Neural progenitor cell (in vitro differentiated cells): ENCODE data around the gene MUC5AC. TPM values are rescaled to one million over a fixed set of nuclear protein-coding genes. Genes with fewer than 3 reads are reported as not detected.

Experiments
- DNase-seq: peaks from one replicate; pipeline ENCODE4 v3.0.0-alpha.2; 2016; ENCODE audit warnings: low spot score
- H2AFZ ChIP-seq: fragments of 200-600 bp; sonication (generic); replicated peaks from 2 replicates; pipeline ENCODE4 v1.6.1; 2016; ENCODE audit warnings: antibody characterized with exemption
- H3F3A ChIP-seq: fragments of 200-600 bp; sonication (generic); 2 replicates; pipeline ENCODE4 v1.6.1; 2016; ENCODE audit warnings: antibody characterized with exemption, low read depth
- H3K27ac ChIP-seq: fragments of 200-600 bp; sonication (generic); 2 replicates; pipeline ENCODE4 v1.5.1; 2016; ENCODE audit warnings: mild to moderate bottlenecking
- H3K27me3 ChIP-seq: fragments of 200-600 bp; sonication (generic); 2 replicates; pipeline ENCODE4 v1.6.1; 2016; ENCODE audit warnings: mild to moderate bottlenecking, moderate library complexity
- H3K36me3 ChIP-seq: fragments of 200-600 bp; sonication (generic); 2 replicates; pipeline ENCODE4 v1.5.1; 2016
- H3K4me1 ChIP-seq: fragments of 200-600 bp; sonication (generic); 2 replicates; pipeline ENCODE4 v1.6.1; 2016; ENCODE audit warnings: mixed run types
- H3K4me2 ChIP-seq: fragments of 200-600 bp; sonication (generic); 2 replicates; pipeline ENCODE4 v1.6.1; 2016
- H3K4me3 ChIP-seq: fragments of 200-600 bp; sonication (generic); 2 replicates; pipeline ENCODE4 v1.5.1; 2016
- H3K79me2 ChIP-seq: fragments of 200-600 bp; sonication (generic); 2 replicates; pipeline ENCODE4 v1.6.1; 2016; ENCODE audit warnings: low read depth
- H3K9ac ChIP-seq: fragments of 200-600 bp; sonication (generic); 2 replicates; pipeline ENCODE4 v1.6.1; 2016
- H3K9me3 ChIP-seq: fragments of 200-600 bp; sonication (generic); 2 replicates; pipeline ENCODE4 v1.5.1; 2016; ENCODE audit warnings: low read depth
- H4K20me1 ChIP-seq: fragments of 200-600 bp; sonication (generic); 2 replicates; pipeline ENCODE4 v1.6.1; 2016; ENCODE audit warnings: low read depth
- H3K27ac Mint-ChIP-seq: 3 replicates; pipeline ENCODE4 v1.8.0; 2021; ENCODE audit warnings: mixed read lengths
- H3K27me3 Mint-ChIP-seq: 2 replicates; pipeline ENCODE4 v1.8.0; 2022; ENCODE audit warnings: low read depth, mild to moderate bottlenecking, inconsistent platforms, moderate library complexity, mixed read lengths; ENCODE audit not compliant: insufficient read depth
- H3K36me3 Mint-ChIP-seq: 3 replicates; pipeline ENCODE4 v1.8.0; 2021; ENCODE audit warnings: mixed read lengths
- H3K4me1 Mint-ChIP-seq: 3 replicates; pipeline ENCODE4 v1.8.0; 2021; ENCODE audit warnings: mixed read lengths
- H3K4me3 Mint-ChIP-seq: 3 replicates; pipeline ENCODE4 v1.8.0; 2021; ENCODE audit warnings: mild to moderate bottlenecking, moderate library complexity, mixed read lengths
- H3K9me3 Mint-ChIP-seq: 3 replicates; pipeline ENCODE4 v1.8.0; 2020; ENCODE audit warnings: mixed read lengths
- EZH2 ChIP-seq: fragments of 200-600 bp; sonication (generic); IDR thresholded peaks from 2 replicates; pipeline ENCODE4 v1.6.1; 2017; ENCODE audit warnings: antibody characterized with exemption, mild to moderate bottlenecking, moderate library complexity
- EZH2phosphoT487 ChIP-seq: fragments of 200-600 bp; sonication (generic); IDR thresholded peaks from 2 replicates; pipeline ENCODE4 v1.6.1; 2017; ENCODE audit warnings: antibody characterized with exemption
- total RNA-seq: library from RNA; depleted of rRNA; stranded (reverse); fragments of >200 nt; gene quantifications from 2 replicates; pipeline ENCODE4 v1.2.3, GENCODE V29; 2015; ENCODE audit warnings: low replicate concordance
- TF ChIP-seq, protein P1 (sequence below): fragments of 200-600 bp; sonication (generic); IDR thresholded peaks from 2 replicates; pipeline ENCODE4 v1.5.1; 2017; ENCODE audit warnings: antibody characterized with exemption, mild to moderate bottlenecking

The MUC5AC gene
- total RNA-seq, 1 donor from 2014 or later, result not detected

DNA sequence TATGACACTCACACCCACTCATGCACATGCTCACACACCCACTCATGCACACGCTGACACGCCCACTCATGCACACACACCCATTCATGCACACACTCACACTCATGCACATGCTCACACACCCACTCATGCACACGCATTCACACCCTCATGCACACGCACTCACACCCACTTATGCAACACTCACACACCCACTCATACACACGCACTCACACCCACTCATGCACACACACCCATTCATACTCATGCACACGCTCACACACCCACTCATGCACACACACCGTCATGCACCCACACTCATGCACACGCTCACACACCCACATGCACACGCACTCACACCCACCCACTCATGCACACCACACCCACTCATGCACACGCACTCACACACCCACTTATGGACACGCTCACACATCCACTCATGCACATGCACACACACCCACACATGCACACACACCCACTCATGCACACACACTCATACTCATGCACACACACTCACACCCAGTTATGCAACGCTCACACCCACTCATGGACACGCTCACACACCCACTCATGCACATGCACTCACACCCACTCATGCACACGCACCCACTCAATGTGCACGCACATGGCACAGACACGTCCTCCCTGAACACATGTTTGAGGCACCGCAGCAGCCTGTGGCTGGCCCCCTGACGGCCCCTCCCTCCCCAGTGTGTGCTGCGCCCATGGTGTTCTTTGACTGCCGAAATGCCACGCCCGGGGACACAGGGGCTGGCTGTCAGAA, 17.9 kb downstream of the MUC5AC start:
- Histone ChIP-seq H3K27me3 (no peaks in the 10 kb centered on the region), H3K36me3 (no peaks in the 10 kb centered on the region), H2AFZ (no peak overlapping the region), H3K9ac (no peak overlapping the region), H3K27ac (no peak overlapping the region), H3K4me1 (no peaks in the 10 kb centered on the region), H3K4me2 (no peak overlapping the region), H4K20me1 (no peaks in the 10 kb centered on the region), H3K9me3 (no peaks in the 10 kb centered on the region), H3F3A (no peaks in the 10 kb centered on the region), H3K79me2 (no peaks in the 10 kb centered on the region), H3K4me3 (no peak overlapping the region)
- DNase-seq, result no peak
- Mint-ChIP-seq H3K4me3 (peak overlapping the region; percentile 10), H3K4me1 (no peaks in the 10 kb centered on the region), H3K27ac (peak overlapping the region; percentile 77), H3K9me3 (peaks cover 17% of the 10 kb centered on the region), H3K36me3 (no peaks in the 10 kb centered on the region), H3K27me3 (peaks cover 13% of the 10 kb centered on the region)
- TF ChIP-seq EZH2phosphoT487 (no peak), EZH2 (no peak)
- TF ChIP-seq, protein P1, sequence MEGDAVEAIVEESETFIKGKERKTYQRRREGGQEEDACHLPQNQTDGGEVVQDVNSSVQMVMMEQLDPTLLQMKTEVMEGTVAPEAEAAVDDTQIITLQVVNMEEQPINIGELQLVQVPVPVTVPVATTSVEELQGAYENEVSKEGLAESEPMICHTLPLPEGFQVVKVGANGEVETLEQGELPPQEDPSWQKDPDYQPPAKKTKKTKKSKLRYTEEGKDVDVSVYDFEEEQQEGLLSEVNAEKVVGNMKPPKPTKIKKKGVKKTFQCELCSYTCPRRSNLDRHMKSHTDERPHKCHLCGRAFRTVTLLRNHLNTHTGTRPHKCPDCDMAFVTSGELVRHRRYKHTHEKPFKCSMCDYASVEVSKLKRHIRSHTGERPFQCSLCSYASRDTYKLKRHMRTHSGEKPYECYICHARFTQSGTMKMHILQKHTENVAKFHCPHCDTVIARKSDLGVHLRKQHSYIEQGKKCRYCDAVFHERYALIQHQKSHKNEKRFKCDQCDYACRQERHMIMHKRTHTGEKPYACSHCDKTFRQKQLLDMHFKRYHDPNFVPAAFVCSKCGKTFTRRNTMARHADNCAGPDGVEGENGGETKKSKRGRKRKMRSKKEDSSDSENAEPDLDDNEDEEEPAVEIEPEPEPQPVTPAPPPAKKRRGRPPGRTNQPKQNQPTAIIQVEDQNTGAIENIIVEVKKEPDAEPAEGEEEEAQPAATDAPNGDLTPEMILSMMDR, result no peak

DNA sequence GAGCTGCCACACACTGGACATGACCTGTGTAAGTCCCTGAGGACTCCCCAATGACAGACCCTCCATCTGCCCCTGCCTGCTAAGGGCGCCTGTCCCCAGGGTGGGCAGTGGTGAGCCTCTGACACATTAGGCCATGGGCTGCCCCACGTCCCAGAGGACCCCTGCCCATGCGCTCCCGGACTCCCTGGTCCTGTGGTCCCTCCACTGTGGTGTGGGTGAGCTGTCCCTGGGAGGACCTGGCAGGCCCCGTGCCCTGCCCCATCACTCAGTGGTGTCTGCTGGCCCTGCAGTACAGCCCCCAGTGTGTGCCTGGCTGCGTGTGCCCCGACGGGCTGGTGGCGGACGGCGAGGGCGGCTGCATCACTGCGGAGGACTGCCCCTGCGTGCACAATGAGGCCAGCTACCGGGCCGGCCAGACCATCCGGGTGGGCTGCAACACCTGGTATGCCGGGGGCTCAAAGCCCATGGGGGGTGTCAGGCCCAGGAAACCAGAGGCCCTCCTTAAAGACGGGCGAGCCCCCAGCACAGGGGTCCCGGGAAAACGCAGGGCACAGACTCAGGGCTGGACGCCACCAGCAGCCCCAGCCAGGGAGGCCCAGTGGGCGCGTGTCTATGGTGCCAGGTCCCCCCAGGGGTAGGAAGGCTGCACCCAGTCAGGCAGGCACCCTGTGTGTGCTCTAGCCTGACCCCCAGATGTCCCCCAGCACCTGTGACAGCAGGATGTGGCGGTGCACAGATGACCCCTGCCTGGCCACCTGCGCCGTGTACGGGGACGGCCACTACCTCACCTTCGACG, 18.7 kb downstream of the MUC5AC start:
- Histone ChIP-seq H3K9ac (no peak overlapping the region), H3K4me1 (no peaks in the 10 kb centered on the region), H4K20me1 (no peaks in the 10 kb centered on the region), H3K36me3 (no peaks in the 10 kb centered on the region), H3K27me3 (no peaks in the 10 kb centered on the region), H3K79me2 (no peaks in the 10 kb centered on the region), H3K27ac (no peak overlapping the region), H3K4me2 (no peak overlapping the region), H3K4me3 (no peak overlapping the region), H3K9me3 (no peaks in the 10 kb centered on the region), H2AFZ (no peak overlapping the region), H3F3A (no peaks in the 10 kb centered on the region)
- Mint-ChIP-seq H3K36me3 (no peaks in the 10 kb centered on the region), H3K4me1 (no peaks in the 10 kb centered on the region), H3K27ac (no peak overlapping the region), H3K27me3 (peaks cover 7% of the 10 kb centered on the region), H3K4me3 (no peak overlapping the region), H3K9me3 (peaks cover 11% of the 10 kb centered on the region)
- TF ChIP-seq EZH2 (no peak), EZH2phosphoT487 (no peak)
- TF ChIP-seq, protein P1, result no peak
- no peak for DNase-seq

DNA sequence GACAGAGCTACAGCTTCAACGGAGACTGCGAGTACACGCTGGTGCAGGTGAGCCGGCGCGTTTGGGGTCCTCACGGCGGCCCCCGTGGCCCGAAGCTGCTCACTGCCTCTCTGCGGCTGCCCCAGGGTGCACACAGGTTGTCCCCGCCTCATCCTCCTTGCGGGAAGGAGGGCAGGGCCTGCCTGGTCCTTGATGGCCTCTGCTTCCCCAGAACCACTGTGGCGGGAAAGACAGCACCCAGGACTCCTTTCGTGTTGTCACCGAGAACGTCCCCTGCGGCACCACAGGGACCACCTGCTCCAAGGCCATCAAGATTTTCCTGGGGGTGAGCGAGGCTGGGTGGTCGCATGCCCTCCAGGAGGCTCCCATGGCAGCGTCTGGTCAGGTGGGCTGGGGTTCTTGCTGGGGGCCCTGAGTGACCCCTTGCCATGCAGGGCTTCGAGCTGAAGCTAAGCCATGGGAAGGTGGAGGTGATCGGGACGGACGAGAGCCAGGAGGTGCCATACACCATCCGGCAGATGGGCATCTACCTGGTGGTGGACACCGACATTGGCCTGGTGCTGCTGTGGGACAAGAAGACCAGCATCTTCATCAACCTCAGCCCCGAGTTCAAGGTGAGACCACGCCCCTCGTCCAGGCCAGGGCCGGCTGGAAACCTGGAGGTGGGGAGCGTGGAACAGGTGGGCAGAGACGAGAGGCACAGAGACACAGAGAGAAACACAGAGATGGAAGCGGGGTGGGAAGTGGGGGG, 19.4 kb downstream of the MUC5AC start:
- no peak for DNase-seq
- Mint-ChIP-seq H3K36me3 (no peaks in the 10 kb centered on the region), H3K27ac (no peak overlapping the region), H3K9me3 (peaks cover 6% of the 10 kb centered on the region), H3K4me1 (no peaks in the 10 kb centered on the region), H3K4me3 (no peak overlapping the region), H3K27me3 (peaks cover 7% of the 10 kb centered on the region)
- no peaks in the 10 kb centered on the region for H4K20me1 ChIP-seq
- no peak overlapping the region for H3K4me2 ChIP-seq
- H2AFZ ChIP-seq, result no peak overlapping the region
- H3K79me2 ChIP-seq, result no peaks in the 10 kb centered on the region
- TF ChIP-seq EZH2 (no peak), EZH2phosphoT487 (no peak)
- TF ChIP-seq, protein P1, result no peak
- no peaks in the 10 kb centered on the region for H3F3A ChIP-seq
- H3K27me3 ChIP-seq, result no peaks in the 10 kb centered on the region
- H3K4me3 ChIP-seq, result no peak overlapping the region
- H3K4me1 ChIP-seq, result no peaks in the 10 kb centered on the region
- no peaks in the 10 kb centered on the region for H3K36me3 ChIP-seq
- H3K27ac ChIP-seq, result no peak overlapping the region
- H3K9me3 ChIP-seq, result no peaks in the 10 kb centered on the region
- H3K9ac ChIP-seq, result no peak overlapping the region
